ENCODE results near the gene CLDN4. TPM values are rescaled to one million over a fixed set of nuclear protein-coding genes. Genes with fewer than 3 reads are reported as not detected.

CLDN4 gene
- total RNA-seq, 1 experiment from 2014 or later, result 234 TPM

GRCh38 chr7:73828972-73829371 is 1.8 kb upstream of the CLDN4 start:
- Histone ChIP-seq H3K27me3 (ENCODE audit: insufficient read depth, low read length) (no peaks in the 10 kb centered on the region), H4K20me1 (ENCODE audit: insufficient read depth) (no peaks in the 10 kb centered on the region), H2AFZ (ENCODE audit: low read depth, low read length, poor library complexity, severe bottlenecking) (no peak overlapping the region), H3K4me3 (replicated peaks in 1 of 2; ENCODE audit: low read depth in 1 of 2, low read length in 2 of 2) (no peak overlapping the region), H3K9me3 (ENCODE audit: control insufficient read depth in 1 of 2, insufficient read depth in 1 of 2, low read depth in 1 of 2, low read length in 2 of 2) (no peaks in the 10 kb centered on the region), H3K9me2 (ENCODE audit: insufficient read depth) (no peaks in the 10 kb centered on the region), H3K79me2 (ENCODE audit: insufficient read depth, low read length) (peaks cover 23% of the 10 kb centered on the region), H3K4me2 (ENCODE audit: low read length) (peak overlapping the region; percentile 99), H3K4me1 (ENCODE audit: control insufficient read depth in 1 of 2, insufficient read depth in 2 of 2, low read length in 2 of 2) (peaks cover 73 to 97% of the 10 kb centered on the region in 2 experiments), H3K36me3 (ENCODE audit: control insufficient read depth in 1 of 2, insufficient read depth in 2 of 2, low read length in 2 of 2) (0 out of 4 replicates have a peak, but pooled peaks cover 0 to 7% of the 10 kb centered on the region in 2 experiments), H3K27ac (ENCODE audit: low read depth, low read length) (peak overlapping the region; percentile 96), H3K9ac (ENCODE audit: low read length) (peak overlapping the region; percentile 99)
- TF ChIP-seq CTCF (IDR thresholded peaks at IDR 0.05 in 2 of 3, conservative IDR thresholded peaks at IDR 0.05 in 1 of 3; ENCODE audit: borderline replicate concordance in 1 of 3, insufficient read depth in 1 of 3, low read depth in 2 of 3, low read length in 2 of 3) (no peak), MAX (IDR thresholded peaks at IDR 0.05) (no peak), POLR2AphosphoS5 (IDR thresholded peaks at IDR 0.05; ENCODE audit: low read depth, low read length) (no peak), ELF1 (IDR thresholded peaks at IDR 0.05; ENCODE audit: borderline replicate concordance, low read depth) (no peak), EZH2 (IDR thresholded peaks at IDR 0.05) (no peak), SP1 (IDR thresholded peaks at IDR 0.05; ENCODE audit: low read depth) (no peak), POLR2A (IDR thresholded peaks at IDR 0.05; ENCODE audit: borderline replicate concordance, extremely low read depth, insufficient read depth, insufficient read length) (no peak), JUND (IDR thresholded peaks at IDR 0.05) (no peak), REST (IDR thresholded peaks at IDR 0.05; ENCODE audit: low read depth) (no peak), SIN3A (IDR thresholded peaks at IDR 0.05; ENCODE audit: low read depth) (no peak), ZFX (IDR thresholded peaks at IDR 0.05) (no peak), ZBTB33 (IDR thresholded peaks at IDR 0.05; ENCODE audit: extremely low read depth, insufficient replicate concordance, low read length) (no peak)
- RAD21 ChIA-PET (ENCODE audit: low non-redundant PET in 1 of 2, low total read pairs in 2 of 2, uncharacterized antibody in 2 of 2, unreplicated experiment in 2 of 2), result interaction anchor here in 1 of 2 experiments (0.7 kb wide), 1 partner anchor 19 kb away, joined by 6 read pairs; no protein-coding TSS in a partner anchor
- intact Hi-C loops (cut with micrococcal nuclease), result no loop called here
- no peak for ATAC-seq
- DNase-seq (ENCODE audit: low read depth, low spot score), result no peak
- no TSS peak for BruUV-seq (replicated peaks)
- POLR2A ChIA-PET, result interaction anchor here (0.9 to 5.4 kb wide), 5 partner anchors 14 to 88 kb away, joined by 3 to 43 read pairs (median 4); partner anchors contain the start of genes ABHD11 and METTL27
- CTCF ChIA-PET, result interaction anchor here (0.6 to 1.2 kb wide), 2 partner anchors 94 to 691 kb away, joined by 3 to 4 read pairs; no protein-coding TSS in a partner anchor

Measured in HCT116 (cell line).